Liver (tissue), 9 donors: ENCODE data around the gene TREH. TPM values are rescaled to one million over a fixed set of nuclear protein-coding genes. Genes with fewer than 3 reads are reported as not detected.

Experiments
- DNase-seq: peaks from one replicate; pipeline ENCODE4 v3.0.0-alpha.2; 2017; ENCODE audit warnings: low spot score
- H3K27ac ChIP-seq, 2 donors: one replicate each; pipeline ENCODE4 v1.7.0; 2013; ENCODE audit warnings: inconsistent platforms in 2 of 2, low read length in 2 of 2, control low read depth in 1 of 2, low read depth in 1 of 2, mild to moderate bottlenecking in 1 of 2
- H3K27me3 ChIP-seq, 4 donors: one replicate each; pipeline versions ENCODE4 v1.6.1 to v1.7.0; 2013; ENCODE audit warnings: low read length in 3 of 4, inconsistent platforms in 1 of 4, mild to moderate bottlenecking in 1 of 4, moderate library complexity in 1 of 4; ENCODE audit not compliant: control insufficient read depth in 4 of 4, insufficient read depth in 4 of 4
- H3K36me3 ChIP-seq, 4 donors: one replicate each; pipeline versions ENCODE4 v1.6.1 to v1.7.0; 2013; ENCODE audit warnings: low read length in 3 of 4, mild to moderate bottlenecking in 3 of 4, low read depth in 1 of 4, moderate library complexity in 1 of 4; ENCODE audit not compliant: control insufficient read depth in 4 of 4, insufficient read depth in 3 of 4
- H3K4me1 ChIP-seq, 4 donors: one replicate each; pipeline versions ENCODE4 v1.6.1 to v1.7.0; 2013; ENCODE audit warnings: low read length in 3 of 4, mild to moderate bottlenecking in 3 of 4, moderate library complexity in 1 of 4; ENCODE audit not compliant: control insufficient read depth in 4 of 4, insufficient read depth in 4 of 4
- H3K4me3 ChIP-seq, 3 donors: one replicate each; pipeline versions ENCODE4 v1.6.1 to v1.7.0; 2013; ENCODE audit warnings: low read length in 3 of 3, control low read depth in 1 of 3, low read depth in 1 of 3, mild to moderate bottlenecking in 1 of 3
- H3K9ac ChIP-seq, 2 donors: one replicate each; pipeline ENCODE4 v1.7.0; 2013; ENCODE audit warnings: low read length in 2 of 2, mild to moderate bottlenecking in 2 of 2, moderate library complexity in 2 of 2, control low read depth in 1 of 2, low read depth in 1 of 2
- H3K9me3 ChIP-seq, 4 donors: one replicate each; pipeline versions ENCODE4 v1.6.1 to v1.7.0; 2013; ENCODE audit warnings: low read length in 3 of 4; ENCODE audit not compliant: control insufficient read depth in 4 of 4
- ATF3 ChIP-seq: IDR thresholded peaks from 2 replicates; pipeline ENCODE4 v1.6.1; 2016; ENCODE audit warnings: antibody characterized with exemption
- CTCF ChIP-seq: fragments of 150-350 bp; IDR thresholded peaks from 2 replicates; pipeline ENCODE4 v1.5.1; 2017; ENCODE audit warnings: improper control_type of control experiment, low read depth, low read length; ENCODE audit not compliant: missing input control
- EGR1 ChIP-seq, 2 donors: IDR thresholded peaks; 2 replicates each; pipeline ENCODE4 v1.6.1; 2016 to 2018; ENCODE audit warnings: antibody characterized with exemption in 2 of 2, low read depth in 2 of 2
- FOXA1 ChIP-seq: IDR thresholded peaks from 2 replicates; pipeline ENCODE4 v1.6.1; 2016; ENCODE audit warnings: antibody characterized with exemption
- FOXA2 ChIP-seq: IDR thresholded peaks from 2 replicates; pipeline ENCODE4 v1.6.1; 2016; ENCODE audit warnings: antibody characterized with exemption
- GABPA ChIP-seq, 2 donors: IDR thresholded peaks in 1 of 2; conservative IDR thresholded peaks in 1 of 2; 2 replicates each; pipeline ENCODE4 v1.6.1; 2016; ENCODE audit warnings: antibody characterized with exemption in 2 of 2, mild to moderate bottlenecking in 1 of 2, moderate library complexity in 1 of 2
- HNF4G ChIP-seq: IDR thresholded peaks from 2 replicates; pipeline ENCODE4 v1.6.1; 2016; ENCODE audit warnings: antibody characterized with exemption
- JUND ChIP-seq, 2 donors: IDR thresholded peaks; 2 replicates each; pipeline ENCODE4 v1.6.1; 2016; ENCODE audit warnings: antibody characterized with exemption in 2 of 2
- MAX ChIP-seq: IDR thresholded peaks from 2 replicates; pipeline ENCODE4 v1.6.1; 2016; ENCODE audit warnings: antibody characterized with exemption
- NR2F2 ChIP-seq: IDR thresholded peaks from 2 replicates; pipeline ENCODE4 v1.6.1; 2016; ENCODE audit warnings: antibody characterized with exemption
- RAD21 ChIP-seq, 2 donors: IDR thresholded peaks; 2 replicates each; pipeline ENCODE4 v1.6.1; 2016; ENCODE audit warnings: antibody characterized with exemption in 2 of 2, mild to moderate bottlenecking in 2 of 2
- REST ChIP-seq: IDR thresholded peaks from 2 replicates; pipeline ENCODE4 v1.6.1; 2016; ENCODE audit warnings: antibody characterized with exemption, mild to moderate bottlenecking
- SP1 ChIP-seq: IDR thresholded peaks from 2 replicates; pipeline ENCODE4 v1.6.1; 2018; ENCODE audit warnings: antibody characterized with exemption, mild to moderate bottlenecking
- TAF1 ChIP-seq: conservative IDR thresholded peaks from 2 replicates; pipeline ENCODE4 v1.6.1; 2016; ENCODE audit warnings: antibody characterized with exemption, mild to moderate bottlenecking
- YY1 ChIP-seq: IDR thresholded peaks from 2 replicates; pipeline ENCODE4 v1.6.1; 2016; ENCODE audit warnings: antibody characterized with exemption, mild to moderate bottlenecking
- ZBTB33 ChIP-seq: IDR thresholded peaks from 2 replicates; pipeline ENCODE4 v1.6.1; 2016; ENCODE audit warnings: antibody characterized with exemption
- WGBS: extraction: QIAGEN DNeasy Blood & Tissue Kit; methylation state at CpG from one replicate; pipeline ENCODE4 v1.1.7; 2013; 5-methylcytosine and 5-hydroxymethylcytosine counted together
- polyA plus RNA-seq, 2 donors: library from polyadenylated mRNA; stranded (reverse) in 1 of 2; unstranded in 1 of 2; fragments of 200-250 nt in 1 of 2; fragments of >200 nt in 1 of 2; fragmentation: Nextera tagmentation in 1 of 2; extraction: Ambion mirVana in 1 of 2; gene quantifications; one replicate each; pipeline versions ENCODE4 v1.2.1 to v1.2.3, GENCODE V29; 2013 to 2015
- total RNA-seq, 2 donors: library from RNA; depleted of rRNA; stranded (reverse); fragments of >200 nt; gene quantifications; one replicate each; pipeline ENCODE4 v1.2.3, GENCODE V29; 2014
- donor health status: healthy.
- donor health status: healthy.
- donor health status: healthy.
- donor health status: healthy.
- donor health status: healthy.

TREH gene
- total and polyA plus RNA-seq, 4 donors, result 0.50 to 1.2 (median 0.84) TPM; not detected in 1

- no peak for TF ChIP-seq MAX
- no peak for TF ChIP-seq CTCF
- TF ChIP-seq JUND (IDR thresholded peaks at IDR 0.05), result no peak
- TF ChIP-seq SP1, result no peak
- no peak for TF ChIP-seq YY1
- no peak for TF ChIP-seq NR2F2
- TF ChIP-seq ZBTB33, result no peak
- TF ChIP-seq TAF1, result no peak
- no peak for TF ChIP-seq RAD21 (IDR thresholded peaks at IDR 0.05)
- no peak for TF ChIP-seq EGR1 (IDR thresholded peaks at IDR 0.05; ENCODE audit: low read depth in 2 of 2)
- TF ChIP-seq GABPA (IDR thresholded peaks at IDR 0.05 in 1 of 2, conservative IDR thresholded peaks at IDR 0.05 in 1 of 2), result no peak
- TF ChIP-seq FOXA1, result no peak
Observed at GRCh38 chr11:118643142-118643994, 36.1 kb downstream of the TREH start.

GRCh38 chr11:118641397-118642019, 37.9 kb downstream of the TREH start:
- Histone ChIP-seq H3K9me3 (no peaks in the 10 kb centered on the region), H3K27ac (no peak overlapping the region), H3K36me3 (peaks cover 0 to 3% (median 0%) of the 10 kb centered on the region in 4 donors), H3K9ac (no peak overlapping the region), H3K4me3 (no peak overlapping the region), H3K27me3 (no peaks in the 10 kb centered on the region), H3K4me1 (no peaks in the 10 kb centered on the region)
- DNase-seq, result no peak
- 84% methylated on average over 11 of the region's 11 CpGs for WGBS
- TF ChIP-seq MAX (no peak), EGR1 (IDR thresholded peaks at IDR 0.05; ENCODE audit: low read depth in 2 of 2) (no peak), GABPA (IDR thresholded peaks at IDR 0.05 in 1 of 2, conservative IDR thresholded peaks at IDR 0.05 in 1 of 2) (no peak), ATF3 (no peak), ZBTB33 (no peak), SP1 (no peak), FOXA2 (no peak), JUND (IDR thresholded peaks at IDR 0.05) (no peak), REST (no peak), FOXA1 (no peak), HNF4G (no peak), CTCF (no peak), YY1 (no peak), RAD21 (IDR thresholded peaks at IDR 0.05) (no peak)

More at GRCh38 chr11:118643142-118643994, 36.1 kb downstream of the TREH start:
- peaks cover 0 to 3% (median 0%) of the 10 kb centered on the region in 4 donors for H3K36me3 ChIP-seq
- H3K4me1 ChIP-seq, result no peaks in the 10 kb centered on the region
- H3K27ac ChIP-seq, result no peak overlapping the region
- 89% methylated on average over 11 of the region's 11 CpGs for WGBS
- no peaks in the 10 kb centered on the region for H3K27me3 ChIP-seq
- no peaks in the 10 kb centered on the region for H3K9me3 ChIP-seq
- no peak overlapping the region for H3K4me3 ChIP-seq
- no peak for DNase-seq
- no peak overlapping the region for H3K9ac ChIP-seq
